Measurements from ENCODE around the gene CASP10. TPM values are rescaled to one million over a fixed set of nuclear protein-coding genes. Genes with fewer than 3 reads are reported as not detected.

CASP10 gene
- total and polyA plus RNA-seq, 2 of the 8 experiments (the other 6 are each of a cell fraction or from before 2014, with no cell fraction given) = 2.3 to 4.0 TPM

- Histone ChIP-seq H3K23me2 (ENCODE audit: low read depth, low read length) (no peaks in the 10 kb centered on the region), H2AFZ (ENCODE audit: low read length) (no peak overlapping the region), H3K4me3 (ENCODE audit: extremely low read depth in 1 of 4, insufficient read depth in 2 of 4, low read depth in 3 of 4, low read length in 4 of 4) (no peak overlapping the region), H3K9me3 (ENCODE audit: insufficient read depth in 2 of 2, low read depth in 1 of 2, low read length in 1 of 2) (no peaks in the 10 kb centered on the region), H3K79me2 (ENCODE audit: control insufficient read depth in 1 of 2, insufficient read depth in 2 of 2, low read length in 2 of 2) (no peaks in the 10 kb centered on the region), H2AK5ac (ENCODE audit: low read depth, low read length) (no peak overlapping the region), H3K4me1 (replicated peaks in 1 of 4; ENCODE audit: control insufficient read depth in 3 of 4, insufficient read depth in 4 of 4, low read length in 3 of 4) (peaks cover 0 to 9% (median 6%) of the 10 kb centered on the region in 4 experiments; a peak in 6 of 7 replicates), H3K9ac (replicated peaks in 1 of 4; ENCODE audit: extremely low read depth in 1 of 4, low read depth in 3 of 4, low read length in 3 of 4) (no peak overlapping the region), H3K27ac (ENCODE audit: low read depth, low read length) (no peak overlapping the region), H4K8ac (ENCODE audit: extremely low read depth, insufficient read depth, low read length) (no peak overlapping the region), H3K79me1 (ENCODE audit: low read depth, low read length) (no peaks in the 10 kb centered on the region), H2BK120ac (replicated peaks; ENCODE audit: low read depth, low read length) (no peak overlapping the region), H3K4ac (replicated peaks; ENCODE audit: insufficient read length, low read depth, low read length) (no peak overlapping the region), H3K18ac (ENCODE audit: extremely low read depth, low read length) (no peak overlapping the region), H3K56ac (replicated peaks; ENCODE audit: insufficient read length, low read depth, low read length) (no peak overlapping the region), H3K14ac (ENCODE audit: insufficient read length) (no peak overlapping the region), H2BK20ac (ENCODE audit: low read length) (no peak overlapping the region), H3K27me3 (replicated peaks in 1 of 4; ENCODE audit: control insufficient read depth in 3 of 4, extremely low read depth in 1 of 4, insufficient read depth in 3 of 4, low read length in 3 of 4) (peaks cover 0 to 3% (median 0%) of the 10 kb centered on the region in 4 experiments; a peak in 1 of 7 replicates), H3K23ac (ENCODE audit: insufficient read length) (no peak overlapping the region), H2BK5ac (ENCODE audit: low read depth, low read length) (no peak overlapping the region), H4K5ac (ENCODE audit: insufficient read length, low read depth, low read length) (no peak overlapping the region), H4K91ac (replicated peaks; ENCODE audit: insufficient read length, low read length) (no peak overlapping the region), H2BK15ac (ENCODE audit: low read length) (no peak overlapping the region), H3K4me2 (ENCODE audit: insufficient read depth in 1 of 2, low read depth in 2 of 2, low read length in 2 of 2) (no peak overlapping the region), H4K20me1 (replicated peaks in 1 of 2; ENCODE audit: control insufficient read depth in 1 of 2, insufficient read depth in 2 of 2, low read length in 2 of 2) (no peaks in the 10 kb centered on the region), H3K36me3 (ENCODE audit: control insufficient read depth in 2 of 4, insufficient read depth in 4 of 4, low read length in 3 of 4) (no peaks in the 10 kb centered on the region), H2BK12ac (ENCODE audit: low read depth, low read length) (no peak overlapping the region)
- POLR2A ChIA-PET (ENCODE audit: partially characterized antibody) = no interaction called here
- WGBS, 2 experiments (ENCODE audit: extremely low coverage in 1 of 2, insufficient coverage in 1 of 2, insufficient read length in 1 of 2, insufficient replicate concordance in 2 of 2, low coverage in 1 of 2, low lambda C conversion rate in 2 of 2, missing lambda C conversion rate in 1 of 2) = 92% methylated on average over 9 of the region's 9 CpGs; no CpG with 5 or more reads in 1 of the 2 experiments
- no peak for FAIRE-seq
- no peak for DNase-seq (ENCODE audit: low read depth in 1 of 2, low spot score in 2 of 2)
- TF ChIP-seq JUND (IDR thresholded peaks at IDR 0.05; ENCODE audit: low read length) = no peak
- TF ChIP-seq CHD1 (IDR thresholded peaks at IDR 0.05; ENCODE audit: low read depth, low read length) = no peak
- no peak for TF ChIP-seq SIRT6 (IDR thresholded peaks at IDR 0.05; ENCODE audit: low read length)
- CTCF ChIA-PET (ENCODE audit: partially characterized antibody) = interaction anchor here (2.0 to 2.7 kb wide), 3 partner anchors 14 to 29 kb away, joined by 5 to 21 read pairs (median 5); no protein-coding TSS in a partner anchor
Measured at GRCh38 chr2:201261471-201261870, 78.5 kb downstream of the CASP10 start.

Data from H1 (cell line).